Measurements from ENCODE around the gene CCDC172.

DNA sequence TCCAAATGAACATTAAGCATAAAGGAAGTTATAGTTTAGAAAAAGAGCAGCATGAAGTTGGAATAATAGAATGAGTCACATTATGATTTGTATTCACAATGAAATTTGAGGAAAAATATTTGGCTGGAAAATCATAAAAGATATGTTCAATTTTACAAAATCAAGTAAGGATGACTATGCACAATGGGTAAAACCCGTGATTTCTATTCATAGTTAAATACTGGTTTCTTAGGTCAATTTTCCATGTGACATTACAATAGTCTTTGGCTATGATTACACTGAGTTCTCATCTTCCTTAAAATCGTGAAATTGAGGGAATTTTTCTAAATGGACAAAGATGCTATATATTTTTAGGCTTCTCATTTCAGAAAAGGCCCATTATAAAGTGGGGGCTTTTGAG is 17.4 kb upstream of the CCDC172 start:
- TF ChIP-seq, protein P1, sequence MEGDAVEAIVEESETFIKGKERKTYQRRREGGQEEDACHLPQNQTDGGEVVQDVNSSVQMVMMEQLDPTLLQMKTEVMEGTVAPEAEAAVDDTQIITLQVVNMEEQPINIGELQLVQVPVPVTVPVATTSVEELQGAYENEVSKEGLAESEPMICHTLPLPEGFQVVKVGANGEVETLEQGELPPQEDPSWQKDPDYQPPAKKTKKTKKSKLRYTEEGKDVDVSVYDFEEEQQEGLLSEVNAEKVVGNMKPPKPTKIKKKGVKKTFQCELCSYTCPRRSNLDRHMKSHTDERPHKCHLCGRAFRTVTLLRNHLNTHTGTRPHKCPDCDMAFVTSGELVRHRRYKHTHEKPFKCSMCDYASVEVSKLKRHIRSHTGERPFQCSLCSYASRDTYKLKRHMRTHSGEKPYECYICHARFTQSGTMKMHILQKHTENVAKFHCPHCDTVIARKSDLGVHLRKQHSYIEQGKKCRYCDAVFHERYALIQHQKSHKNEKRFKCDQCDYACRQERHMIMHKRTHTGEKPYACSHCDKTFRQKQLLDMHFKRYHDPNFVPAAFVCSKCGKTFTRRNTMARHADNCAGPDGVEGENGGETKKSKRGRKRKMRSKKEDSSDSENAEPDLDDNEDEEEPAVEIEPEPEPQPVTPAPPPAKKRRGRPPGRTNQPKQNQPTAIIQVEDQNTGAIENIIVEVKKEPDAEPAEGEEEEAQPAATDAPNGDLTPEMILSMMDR (IDR thresholded peaks at IDR 0.05): no peak
- TF ChIP-seq POLR2A (IDR thresholded peaks at IDR 0.05): no peak

Data from uterus (tissue), 2 donors.